GM12878 (cell line): ENCODE measurements around the gene CSRP1. TPM values are rescaled to one million over a fixed set of nuclear protein-coding genes. Genes with fewer than 3 reads are reported as not detected.

Experiments
- ATAC-seq: fragments of 200-7000 bp; cut with Tn5 transposase; 3 replicates; pipeline ENCODE4 v1.9.1; 2020; ENCODE audit warnings: mild to moderate bottlenecking, moderate library complexity
- BruUV-seq: library from RNA; stranded (reverse); fragments of 400-500 nt; replicated peaks from 2 replicates; lab custom pipeline; 2021; lab: Mats Ljungman, UMichigan
- CTCF ChIA-PET: fragments of 300-600 bp; sonication (Branson Sonifier 250); formaldehyde crosslinking; extraction: SDS; loops from one replicate; lab custom pipeline; 2021; ENCODE audit warnings: inconsistent platforms; lab: Yijun Ruan, JAX
- POLR2A ChIA-PET: fragments of 350-600 bp; formaldehyde crosslinking; extraction: SDS; loops from one replicate; lab custom pipeline; 2021; ENCODE audit warnings: inconsistent platforms; lab: Charles Lee
- RAD21 ChIA-PET: fragments of 300-600 bp; sonication (Branson Sonifier 250); formaldehyde crosslinking; loops from one replicate; lab custom pipeline; 2023; ENCODE audit warnings: antibody characterized with exemption; ENCODE audit not compliant: unreplicated experiment; lab: Charles Lee
- SMC1A ChIA-PET: fragments of 300-600 bp; sonication (Branson Sonifier 250); formaldehyde crosslinking; loops from one replicate; lab custom pipeline; 2023; ENCODE audit not compliant: unreplicated experiment, uncharacterized antibody; lab: Charles Lee
- DNase-seq: peaks from one replicate; pipeline ENCODE4 v3.0.0-alpha.2; 2011; ENCODE audit warnings: low read depth, low spot score
- FAIRE-seq: peaks from 3 replicates; lab custom pipeline; 2011; peaks lifted over from hg19 to GRCh38; lab: Jason Lieb, UNC
- H2AFZ ChIP-seq: 2 replicates; pipeline ENCODE4 v1.6.0; 2011; ENCODE audit warnings: low read depth, low read length, control low read depth; ENCODE audit not compliant: control insufficient read depth
- H3K27ac ChIP-seq: 2 replicates; pipeline ENCODE4 v1.5.1; 2011; ENCODE audit warnings: control low read depth; ENCODE audit not compliant: control insufficient read depth, insufficient read depth
- H3K27me3 ChIP-seq, 2 experiments: replicated peaks in 1 of 2; 2 replicates each; pipeline versions ENCODE4 v1.6.0 to v1.6.1; 2011; ENCODE audit warnings: low read length in 1 of 2; ENCODE audit not compliant: control insufficient read depth in 2 of 2, insufficient read depth in 2 of 2
- H3K36me3 ChIP-seq, 2 experiments: 2 replicates each; pipeline ENCODE4 v1.5.1; 2011; ENCODE audit warnings: low read length in 1 of 2; ENCODE audit not compliant: control insufficient read depth in 2 of 2, insufficient read depth in 2 of 2
- H3K4me1 ChIP-seq: 2 replicates; pipeline ENCODE4 v1.6.1; 2011; ENCODE audit warnings: mild to moderate bottlenecking, low read length, moderate library complexity, mixed read lengths; ENCODE audit not compliant: control insufficient read depth, insufficient read depth
- H3K4me2 ChIP-seq: 2 replicates; pipeline ENCODE4 v1.6.0; 2011; ENCODE audit warnings: control low read depth; ENCODE audit not compliant: control insufficient read depth, insufficient read depth
- H3K4me3 ChIP-seq: fragments of 200-600 bp; sonication (generic); 2 replicates; pipeline ENCODE4 v1.5.1; 2016
- H3K79me2 ChIP-seq: 2 replicates; pipeline ENCODE4 v1.6.0; 2011; ENCODE audit warnings: low read length; ENCODE audit not compliant: control insufficient read depth, insufficient read depth
- H3K9ac ChIP-seq: 2 replicates; pipeline ENCODE4 v1.8.0; 2011; ENCODE audit warnings: low read length, control low read depth, mixed read lengths; ENCODE audit not compliant: control insufficient read depth, insufficient read depth
- H3K9me3 ChIP-seq: replicated peaks from 3 replicates; pipeline ENCODE4 v1.5.1; 2011; ENCODE audit warnings: mild to moderate bottlenecking, low read length; ENCODE audit not compliant: control insufficient read depth, insufficient read depth
- H4K20me1 ChIP-seq: 2 replicates; pipeline ENCODE4 v1.6.0; 2011; ENCODE audit not compliant: control insufficient read depth, insufficient read depth
- EP300 ChIP-seq, 2 experiments: fragments of 150-350 bp in 1 of 2; IDR thresholded peaks; 2 replicates each; pipeline ENCODE4 v1.6.1; 2011 to 2012; ENCODE audit warnings: low read depth in 2 of 2, low read length in 2 of 2, borderline replicate concordance in 1 of 2, improper control_type of control experiment in 1 of 2, inconsistent platforms in 1 of 2; ENCODE audit not compliant: control insufficient read depth in 1 of 2
- GABPA ChIP-seq: IDR thresholded peaks from 2 replicates; pipeline ENCODE4 v1.6.1; 2014; ENCODE audit warnings: antibody characterized with exemption, low read depth, mild to moderate bottlenecking, inconsistent platforms
- HSF1 ChIP-seq: fragments of 150-350 bp; IDR thresholded peaks from 2 replicates; pipeline ENCODE4 v1.6.1; 2014; ENCODE audit warnings: mild to moderate bottlenecking, low read depth, low read length
- IKZF2 ChIP-seq, 2 experiments: fragments of 450-650 bp; IDR thresholded peaks; 2 replicates each; pipeline ENCODE4 v1.6.1; 2017; ENCODE audit warnings: mild to moderate bottlenecking in 2 of 2, moderate library complexity in 2 of 2
- NR2C2 ChIP-seq: IDR thresholded peaks from 2 replicates; pipeline ENCODE4 v1.6.1; 2011; ENCODE audit warnings: borderline replicate concordance, low read depth; ENCODE audit not compliant: control insufficient read depth, insufficient read length
- PAX8 ChIP-seq: fragments of 450-650 bp; IDR thresholded peaks from 2 replicates; pipeline ENCODE4 v1.6.1; 2017; ENCODE audit warnings: mild to moderate bottlenecking, moderate library complexity
- WGBS: methylation state at CpG from one replicate; pipeline ENCODE4 v1.1.6; 2016; ENCODE audit warnings: low lambda C conversion rate; ENCODE audit not compliant: insufficient replicate concordance, insufficient coverage; ENCODE audit errors: missing lambda C conversion rate; 5-methylcytosine and 5-hydroxymethylcytosine counted together
- in situ Hi-C: fragments of 300-500 bp; cut with MboI; formaldehyde crosslinking; loops from 9 replicates; pipeline ENCODE4 v1.14.3; 2018; ENCODE audit warnings: mixed read lengths
- intact Hi-C: fragments of 100-400 bp; cut with micrococcal nuclease; formaldehyde crosslinking; loops from one replicate; pipeline ENCODE4 v1.14.2; 2022; ENCODE audit not compliant: unreplicated experiment
- polyA plus RNA-seq, 11 experiments: library from polyadenylated mRNA; depleted of rRNA in 4 of 11; unstranded in 6 of 11; stranded (reverse) in 5 of 11; fragments of >200 nt; fragmentation: Nextera tagmentation in 4 of 11; fragmentation: Illumina TruSeq in 1 of 11; extraction: Ambion mirVana in 4 of 11; extraction: Trizol in 1 of 11; gene quantifications; 1 replicate in 1 of 11; 2 replicates in 10 of 11; pipeline versions ENCODE4 v1.2.1 to v1.2.3, GENCODE V29; 2011 to 2016; ENCODE audit warnings: inconsistent platforms in 2 of 11, missing spikeins in 2 of 11, low read depth in 1 of 11
- total RNA-seq, 4 experiments: library from RNA; depleted of rRNA in 3 of 4; stranded (reverse); fragments of >200 nt in 3 of 4; fragmentation: Illumina TruSeq in 1 of 4; extraction: Trizol in 1 of 4; gene quantifications; 2 replicates each; pipeline versions ENCODE4 v1.2.1 to v1.2.3, GENCODE V29; 2013 to 2021

Gene CSRP1
- total and polyA plus RNA-seq, 10 of the 15 experiments (the other 5 are each of a cell fraction or from before 2014, with no cell fraction given), result 23.4 to 99.2 (median 80.7) TPM

- intact Hi-C loops, result no loop called here
- peaks cover 29% of the 10 kb centered on the region for H3K79me2 ChIP-seq
- no peak overlapping the region for H3K9ac ChIP-seq
- CTCF ChIA-PET, result interaction anchor here (1.0 to 13.1 kb wide), 6 partner anchors 7 to 68 kb away, joined by 3 to 198 read pairs (median 14); no protein-coding TSS in a partner anchor
- no TSS peak for BruUV-seq
- no peak for DNase-seq
- H3K4me3 ChIP-seq, result no peak overlapping the region
- no peaks in the 10 kb centered on the region; a peak in 1 of 4 replicates for H3K36me3 ChIP-seq
- no peaks in the 10 kb centered on the region for H3K27me3 ChIP-seq
- TF ChIP-seq PAX8 (no peak), GABPA (no peak), IKZF2 (IDR thresholded peaks at IDR 0.05) (no peak), NR2C2 (no peak), EP300 (IDR thresholded peaks at IDR 0.05; ENCODE audit: borderline replicate concordance in 1 of 2, control insufficient read depth in 1 of 2, low read depth in 2 of 2, low read length in 2 of 2) (no peak), HSF1 (no peak)
- in situ Hi-C loops, result no loop called here
- no peak overlapping the region for H3K27ac ChIP-seq
- H4K20me1 ChIP-seq, result no peaks in the 10 kb centered on the region
- no peak for ATAC-seq
- H3K4me1 ChIP-seq, result peaks cover 16% of the 10 kb centered on the region
- no peak for FAIRE-seq
- POLR2A ChIA-PET, result interaction anchor here (0.5 to 2.2 kb wide), 5 partner anchors 8 to 1637 kb away, joined by 3 to 6 read pairs (median 3); no protein-coding TSS in a partner anchor
- RAD21 ChIA-PET, result interaction anchor here (1.1 to 15.3 kb wide), 3 partner anchors 9 to 69 kb away, joined by 3 to 505 read pairs (median 22); no protein-coding TSS in a partner anchor
- no peak overlapping the region for H2AFZ ChIP-seq
- no peaks in the 10 kb centered on the region for H3K9me3 ChIP-seq
- 83% methylated on average over 3 of the region's 3 CpGs for WGBS
- SMC1A ChIA-PET, result interaction anchor here (1.1 to 18.7 kb wide), 4 partner anchors 7 to 56 kb away, joined by 4 to 514 read pairs (median 33); no protein-coding TSS in a partner anchor
- H3K4me2 ChIP-seq, result peak overlapping the region; percentile 19
Observed at GRCh38 chr1:201504179-201504631, 2.7 kb downstream of the CSRP1 start.
